Measurements from ENCODE around the gene PXDN.

PXDN gene

GRCh38 chr2:1754046-1754445, 9.7 kb upstream of the PXDN start:
- Mint-ChIP-seq H3K9me3 (peaks cover 7% of the 10 kb centered on the region), H3K27me3 (ENCODE audit: low read depth) (no peaks in the 10 kb centered on the region), H3K4me3 (no peak overlapping the region), H3K36me3 (ENCODE audit: low read depth) (no peaks in the 10 kb centered on the region), H3K27ac (no peak overlapping the region), H3K4me1 (ENCODE audit: low read depth) (peaks cover 3% of the 10 kb centered on the region)

DNA sequence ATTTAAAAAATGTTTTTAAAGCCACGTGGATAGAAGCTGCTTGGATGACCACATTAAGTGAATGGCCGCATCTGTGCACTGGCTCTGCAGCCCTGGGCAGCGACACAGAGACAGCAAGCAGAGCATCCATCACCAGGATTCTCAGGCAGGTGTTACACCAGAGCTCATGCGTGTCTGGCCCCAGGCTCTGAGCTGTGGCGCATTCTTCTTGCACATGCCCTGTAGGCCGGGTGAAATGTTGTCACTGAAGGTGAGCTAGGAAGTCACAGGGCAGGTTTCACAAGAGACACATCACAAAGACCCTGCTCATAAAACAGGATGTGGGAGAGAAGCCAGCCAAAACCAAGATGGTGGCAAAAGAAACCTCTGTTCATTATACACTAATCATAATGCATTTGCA, 8.4 kb upstream of the PXDN start:
- H3K36me3 Mint-ChIP-seq (ENCODE audit: low read depth) = no peaks in the 10 kb centered on the region
- H3K9me3 Mint-ChIP-seq = peaks cover 7% of the 10 kb centered on the region
- no peak overlapping the region for H3K27ac Mint-ChIP-seq
- peaks cover 3% of the 10 kb centered on the region for H3K4me1 Mint-ChIP-seq (ENCODE audit: low read depth)
- H3K4me3 Mint-ChIP-seq = no peak overlapping the region
- H3K27me3 Mint-ChIP-seq (ENCODE audit: low read depth) = peaks cover under 1% of the 10 kb centered on the region

GRCh38 chr2:1751767-1752725, 7.7 kb upstream of the PXDN start:
- Mint-ChIP-seq H3K9me3 (peaks cover 7% of the 10 kb centered on the region), H3K4me1 (ENCODE audit: low read depth) (peaks cover 3% of the 10 kb centered on the region), H3K27me3 (ENCODE audit: low read depth) (peaks cover 7% of the 10 kb centered on the region), H3K4me3 (no peak overlapping the region), H3K36me3 (ENCODE audit: low read depth) (no peaks in the 10 kb centered on the region), H3K27ac (no peak overlapping the region)

DNA sequence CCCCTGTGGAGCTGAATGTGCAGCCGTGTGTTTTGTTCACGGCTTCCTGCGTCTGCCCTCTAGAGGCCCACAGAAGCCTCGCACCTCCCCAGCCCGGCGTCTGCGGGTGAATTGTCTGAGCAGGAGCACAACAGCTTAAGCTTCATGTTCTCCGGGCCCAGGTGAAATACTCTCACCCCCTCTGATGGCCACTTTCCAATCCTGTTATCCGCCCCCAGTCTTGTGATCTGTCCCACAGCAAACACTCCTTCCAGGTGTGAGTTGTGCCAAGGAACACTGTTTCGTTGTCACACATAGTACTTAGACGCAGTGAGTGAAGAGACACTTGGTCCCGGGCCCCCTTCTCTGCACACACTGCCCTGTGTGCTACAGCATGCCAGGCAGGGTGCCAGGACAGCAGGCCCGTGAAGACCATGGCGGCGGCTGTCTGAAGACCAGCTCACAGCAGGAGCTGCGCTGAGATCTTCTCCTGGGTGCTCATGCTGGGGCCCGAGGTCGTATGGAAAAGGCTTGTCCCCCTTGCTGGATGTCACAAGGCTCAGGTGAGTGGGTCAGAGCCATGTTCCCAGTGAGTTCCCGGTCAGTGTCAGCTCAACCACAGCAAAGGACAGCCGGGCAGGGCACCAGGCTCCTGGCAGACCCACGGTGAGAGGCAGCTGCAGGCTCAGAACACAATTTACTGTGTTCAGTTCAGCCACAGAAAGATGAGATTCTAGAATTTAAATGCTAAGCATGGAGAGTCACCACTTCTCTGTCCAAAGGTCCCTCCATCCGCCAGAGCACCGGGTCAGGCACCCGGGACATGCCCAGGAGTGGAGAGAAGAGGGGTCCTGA, 6.8 kb upstream of the PXDN start:
- peaks cover 3% of the 10 kb centered on the region for H3K4me1 Mint-ChIP-seq (ENCODE audit: low read depth)
- H3K27me3 Mint-ChIP-seq (ENCODE audit: low read depth) = peaks cover 16% of the 10 kb centered on the region
- H3K9me3 Mint-ChIP-seq = peaks cover 7% of the 10 kb centered on the region
- no peak overlapping the region for H3K4me3 Mint-ChIP-seq
- H3K36me3 Mint-ChIP-seq (ENCODE audit: low read depth) = no peaks in the 10 kb centered on the region
- no peak overlapping the region for H3K27ac Mint-ChIP-seq

DNA sequence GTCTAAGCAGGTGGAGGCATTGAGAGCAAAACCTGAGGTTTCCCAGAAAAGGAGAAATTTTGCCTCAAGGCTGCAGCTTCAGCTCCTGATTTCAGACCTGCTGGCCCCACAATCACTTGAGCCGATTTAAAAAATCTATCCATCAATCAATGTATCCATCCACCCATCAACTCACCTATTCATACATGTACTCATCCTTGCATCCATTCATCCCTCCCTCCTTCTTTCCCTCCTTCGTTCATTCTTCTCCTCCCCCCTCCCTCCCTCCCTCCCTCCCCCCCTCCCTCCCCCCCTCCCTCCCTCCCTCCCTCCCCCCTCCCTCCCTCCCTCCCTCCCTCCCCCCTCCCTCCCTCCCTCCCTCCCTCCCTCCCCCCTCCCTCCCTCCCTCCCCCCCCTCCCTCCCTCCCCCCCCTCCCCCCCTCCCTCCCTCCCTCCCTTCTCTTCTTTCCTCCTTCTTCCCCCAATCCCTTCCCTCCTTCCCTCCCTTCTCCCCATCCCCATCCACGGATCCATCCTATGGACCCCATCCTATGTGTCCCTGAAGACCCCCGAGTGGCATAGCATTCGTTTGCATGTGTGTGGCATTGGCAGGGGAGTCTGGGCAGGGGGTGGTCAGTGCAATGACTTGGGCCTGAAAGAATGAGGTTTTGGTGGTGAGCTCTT, 6.1 kb upstream of the PXDN start:
- no peak overlapping the region for H3K27ac Mint-ChIP-seq
- H3K4me1 Mint-ChIP-seq (ENCODE audit: low read depth) = peaks cover 3% of the 10 kb centered on the region
- peaks cover 6% of the 10 kb centered on the region for H3K9me3 Mint-ChIP-seq
- no peaks in the 10 kb centered on the region for H3K36me3 Mint-ChIP-seq (ENCODE audit: low read depth)
- no peak overlapping the region for H3K4me3 Mint-ChIP-seq
- peaks cover 24% of the 10 kb centered on the region for H3K27me3 Mint-ChIP-seq (ENCODE audit: low read depth)

- Mint-ChIP-seq H3K36me3 (ENCODE audit: low read depth) (no peaks in the 10 kb centered on the region), H3K4me3 (no peak overlapping the region), H3K27ac (no peak overlapping the region), H3K9me3 (no peaks in the 10 kb centered on the region), H3K4me1 (ENCODE audit: low read depth) (peaks cover 3% of the 10 kb centered on the region), H3K27me3 (ENCODE audit: low read depth) (peaks cover 32% of the 10 kb centered on the region)
Measured at GRCh38 chr2:1749489-1750119, 5.3 kb upstream of the PXDN start.

DNA sequence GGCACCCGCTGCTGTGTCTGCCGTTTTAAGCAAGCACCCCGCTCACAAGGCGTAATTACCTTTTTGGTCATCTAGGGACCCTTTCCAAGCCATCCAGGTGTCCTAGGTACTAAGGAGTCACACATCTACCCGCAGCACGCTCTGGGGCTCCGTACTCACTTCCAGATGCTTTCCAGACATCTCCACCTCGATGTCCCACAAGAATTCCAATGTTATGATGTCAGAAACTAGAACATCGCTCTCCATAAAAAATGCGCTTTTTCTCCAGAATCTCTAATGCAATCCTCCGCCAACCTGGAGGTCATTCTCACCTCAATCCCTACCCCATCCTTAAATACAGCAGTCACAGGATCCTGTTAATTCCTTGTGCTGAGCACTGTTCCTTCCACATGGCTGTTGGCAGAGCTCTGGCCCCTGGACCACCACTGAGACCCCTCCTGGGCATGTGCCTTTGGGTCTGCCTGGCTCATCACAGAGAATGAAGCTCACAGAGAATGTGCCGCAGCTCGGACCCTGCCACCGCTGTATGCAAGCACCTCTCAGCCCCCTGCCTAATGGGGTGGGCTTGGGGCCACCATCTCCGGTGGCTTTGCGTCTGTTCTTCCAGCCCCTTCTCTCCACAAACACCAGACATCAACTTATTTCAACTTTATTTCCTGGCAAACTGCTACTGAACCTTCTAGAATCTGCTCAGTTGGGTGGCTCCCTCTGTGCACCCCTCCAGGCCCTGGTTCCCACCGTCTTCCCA, 4.6 kb upstream of the PXDN start:
- Mint-ChIP-seq H3K4me3 (no peak overlapping the region), H3K4me1 (ENCODE audit: low read depth) (peaks cover 3% of the 10 kb centered on the region), H3K36me3 (ENCODE audit: low read depth) (no peaks in the 10 kb centered on the region), H3K9me3 (no peaks in the 10 kb centered on the region), H3K27ac (no peak overlapping the region), H3K27me3 (ENCODE audit: low read depth) (peaks cover 33% of the 10 kb centered on the region)

DNA sequence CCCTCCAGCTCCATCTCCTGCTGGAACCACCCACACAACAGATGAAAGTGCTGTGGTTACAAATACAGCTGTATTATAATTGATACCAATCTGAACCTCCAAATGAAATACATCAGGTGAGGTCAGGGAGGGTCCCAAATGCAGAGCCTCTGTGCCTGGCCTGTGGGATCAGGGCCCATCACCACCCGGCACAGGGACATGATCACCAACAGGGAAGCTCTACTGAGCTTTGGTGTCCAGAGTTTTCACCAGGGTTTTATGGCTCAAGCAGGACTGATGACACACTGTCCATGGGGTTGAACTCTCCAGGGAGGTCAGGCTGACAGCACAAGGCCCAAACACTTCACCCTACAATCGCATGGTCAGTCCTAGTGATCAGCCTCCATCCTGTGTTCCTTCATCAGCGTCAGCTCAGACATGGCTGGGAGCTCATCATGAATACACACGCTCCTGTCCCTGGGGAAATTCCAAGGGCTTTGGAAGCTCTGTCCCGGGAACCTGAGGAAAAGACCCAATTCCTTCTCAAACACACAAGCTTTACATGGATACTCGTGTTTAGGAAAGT, 3.9 kb upstream of the PXDN start:
- Mint-ChIP-seq H3K4me3 (no peak overlapping the region), H3K4me1 (ENCODE audit: low read depth) (peaks cover 3% of the 10 kb centered on the region), H3K36me3 (ENCODE audit: low read depth) (no peaks in the 10 kb centered on the region), H3K9me3 (no peaks in the 10 kb centered on the region), H3K27ac (no peak overlapping the region), H3K27me3 (ENCODE audit: low read depth) (peaks cover 33% of the 10 kb centered on the region)

GRCh38 chr2:1747065-1747941, 3.0 kb upstream of the PXDN start:
- Mint-ChIP-seq H3K4me1 (ENCODE audit: low read depth) (peaks cover 8% of the 10 kb centered on the region), H3K27ac (no peak overlapping the region), H3K27me3 (ENCODE audit: low read depth) (peaks cover 41% of the 10 kb centered on the region), H3K9me3 (no peaks in the 10 kb centered on the region), H3K36me3 (ENCODE audit: low read depth) (no peaks in the 10 kb centered on the region), H3K4me3 (no peak overlapping the region)

GRCh38 chr2:1746174-1747064, 2.1 kb upstream of the PXDN start:
- no peak overlapping the region for H3K27ac Mint-ChIP-seq
- H3K4me3 Mint-ChIP-seq = no peak overlapping the region
- no peaks in the 10 kb centered on the region for H3K9me3 Mint-ChIP-seq
- H3K36me3 Mint-ChIP-seq (ENCODE audit: low read depth) = no peaks in the 10 kb centered on the region
- peaks cover 10% of the 10 kb centered on the region for H3K4me1 Mint-ChIP-seq (ENCODE audit: low read depth)
- peaks cover 49% of the 10 kb centered on the region for H3K27me3 Mint-ChIP-seq (ENCODE audit: low read depth)

GRCh38 chr2:1745171-1746023, 1.1 kb upstream of the PXDN start:
- Mint-ChIP-seq H3K4me1 (ENCODE audit: low read depth) (peaks cover 7% of the 10 kb centered on the region), H3K36me3 (ENCODE audit: low read depth) (no peaks in the 10 kb centered on the region), H3K27me3 (ENCODE audit: low read depth) (peaks cover 56% of the 10 kb centered on the region), H3K9me3 (no peaks in the 10 kb centered on the region), H3K27ac (no peak overlapping the region), H3K4me3 (no peak overlapping the region)
